ENCODE measurements around the gene WDR88.

DNA sequence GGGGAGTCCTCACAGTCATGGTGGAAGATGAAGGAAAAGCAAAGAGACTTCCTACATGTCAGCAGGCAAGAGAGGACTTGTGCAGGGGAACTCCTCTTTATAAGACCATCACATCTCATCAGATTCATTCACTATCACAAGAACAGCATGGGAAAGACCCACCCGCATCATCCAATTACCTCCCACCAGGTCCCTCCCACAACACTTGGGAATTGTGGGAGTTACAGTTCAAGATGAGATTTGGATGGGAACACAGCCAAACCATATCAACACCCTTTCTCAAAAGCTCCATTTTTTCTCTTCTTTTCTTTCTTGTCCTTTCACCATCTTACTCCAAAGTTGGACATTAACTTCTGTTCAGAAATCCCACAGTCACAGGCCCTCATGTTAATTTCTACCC lies 57.5 kb downstream of the WDR88 start:
- TF ChIP-seq, protein P1, sequence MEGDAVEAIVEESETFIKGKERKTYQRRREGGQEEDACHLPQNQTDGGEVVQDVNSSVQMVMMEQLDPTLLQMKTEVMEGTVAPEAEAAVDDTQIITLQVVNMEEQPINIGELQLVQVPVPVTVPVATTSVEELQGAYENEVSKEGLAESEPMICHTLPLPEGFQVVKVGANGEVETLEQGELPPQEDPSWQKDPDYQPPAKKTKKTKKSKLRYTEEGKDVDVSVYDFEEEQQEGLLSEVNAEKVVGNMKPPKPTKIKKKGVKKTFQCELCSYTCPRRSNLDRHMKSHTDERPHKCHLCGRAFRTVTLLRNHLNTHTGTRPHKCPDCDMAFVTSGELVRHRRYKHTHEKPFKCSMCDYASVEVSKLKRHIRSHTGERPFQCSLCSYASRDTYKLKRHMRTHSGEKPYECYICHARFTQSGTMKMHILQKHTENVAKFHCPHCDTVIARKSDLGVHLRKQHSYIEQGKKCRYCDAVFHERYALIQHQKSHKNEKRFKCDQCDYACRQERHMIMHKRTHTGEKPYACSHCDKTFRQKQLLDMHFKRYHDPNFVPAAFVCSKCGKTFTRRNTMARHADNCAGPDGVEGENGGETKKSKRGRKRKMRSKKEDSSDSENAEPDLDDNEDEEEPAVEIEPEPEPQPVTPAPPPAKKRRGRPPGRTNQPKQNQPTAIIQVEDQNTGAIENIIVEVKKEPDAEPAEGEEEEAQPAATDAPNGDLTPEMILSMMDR (IDR thresholded peaks at IDR 0.05): no peak
- no peak for TF ChIP-seq EZH2 (IDR thresholded peaks at IDR 0.05; ENCODE audit: borderline replicate concordance, insufficient read depth, low read depth, low read length, poor library complexity, severe bottlenecking)
